Activated naive CD4-positive, alpha-beta T cell treated with Interleukin-2 at 50 U/mL for 16 hours (primary cell): ENCODE results near the gene NOD1.
"Not testable (repeated sequence)": the region's sequence is repeated elsewhere in the genome, so short reads cannot be mapped to it uniquely, and the experiment has no call there.

Experiments used
- DNase-seq: peaks from one replicate; pipeline ENCODE4 v3.0.0-alpha.2; 2020

NOD1 gene

GRCh38 chr7:30445770-30446169, 32.8 kb downstream of the NOD1 start:
- DNase-seq = peak; percentile 69

GRCh38 chr7:30437823-30438574, 40.6 kb downstream of the NOD1 start:
- DNase-seq = no peak

GRCh38 chr7:30436518-30436917, 42.1 kb downstream of the NOD1 start:
- no peak for DNase-seq

GRCh38 chr7:30436046-30436445, 42.5 kb downstream of the NOD1 start:
- DNase-seq = no peak

GRCh38 chr7:30434140-30434799, 44.3 kb downstream of the NOD1 start:
- DNase-seq = no peak

- DNase-seq = no peak
These were observed 45.1 kb downstream of the NOD1 start for GRCh38 chr7:30433506-30433905.

GRCh38 chr7:30433082-30433481, 45.5 kb downstream of the NOD1 start:
- no peak for DNase-seq

GRCh38 chr7:30430777-30431176, 47.8 kb downstream of the NOD1 start:
- DNase-seq = no peak

- DNase-seq = no peak
These were observed 48.3 kb downstream of the NOD1 start for GRCh38 chr7:30430276-30430675.

- no peak for DNase-seq
These were observed 49.4 kb downstream of the NOD1 start for GRCh38 chr7:30429156-30429530.

- DNase-seq = no peak
These were observed 50.1 kb downstream of the NOD1 start for GRCh38 chr7:30428246-30429155.

GRCh38 chr7:30427296-30428070, 51.1 kb downstream of the NOD1 start:
- DNase-seq = no peak

- DNase-seq = no peak
These were observed 54.1 kb downstream of the NOD1 start for GRCh38 chr7:30424506-30424905.

- no peak for DNase-seq
These were observed 54.6 kb downstream of the NOD1 start for GRCh38 chr7:30423788-30424505.

- no peak for DNase-seq
These were observed 55.7 kb downstream of the NOD1 start for GRCh38 chr7:30422922-30423321.

- DNase-seq = no peak
These were observed 56.9 kb downstream of the NOD1 start for GRCh38 chr7:30421647-30422196.

- no peak for DNase-seq
These were observed 57.9 kb downstream of the NOD1 start for GRCh38 chr7:30420662-30421061.

GRCh38 chr7:30420080-30420479, 58.5 kb downstream of the NOD1 start:
- not testable (repeated sequence) for DNase-seq

- DNase-seq = no peak
These were observed 64.7 kb downstream of the NOD1 start for GRCh38 chr7:30413864-30414263.

GRCh38 chr7:30412782-30413504, 65.6 kb downstream of the NOD1 start:
- DNase-seq = no peak

GRCh38 chr7:30411897-30412296, 66.7 kb downstream of the NOD1 start:
- DNase-seq = no peak
